K562 (cell line): ENCODE data around the gene NSMCE1. TPM values are rescaled to one million over a fixed set of nuclear protein-coding genes. Genes with fewer than 3 reads are reported as not detected.

ENCODE experiments used
- BRD9 ChIP-seq: fragments of 450-650 bp; IDR thresholded peaks from 2 replicates; pipeline ENCODE4 v1.6.1; 2018; ENCODE audit warnings: low read depth; ENCODE audit not compliant: partially characterized antibody
- CHD2 ChIP-seq: IDR thresholded peaks from 2 replicates; pipeline ENCODE4 v1.6.1; 2011; ENCODE audit warnings: low read depth, low read length
- FOSL1 ChIP-seq: fragments of 200-800 bp; sonication (Bioruptor generic); conservative IDR thresholded peaks from 2 replicates; pipeline ENCODE4 v1.6.1; 2016; ENCODE audit warnings: missing genetic modification characterization, missing compliant biosample characterization
- HDAC6 ChIP-seq: IDR thresholded peaks from 2 replicates; pipeline ENCODE4 v1.6.1; 2012; ENCODE audit warnings: low read depth, mild to moderate bottlenecking, control low read depth, inconsistent platforms, low read length, moderate library complexity
- MYC ChIP-seq, 2 experiments: fragments of 250-450 bp in 1 of 2; sonication (Bioruptor Pico) in 1 of 2; IDR thresholded peaks; 2 replicates each; pipeline versions ENCODE4 v1.5.1 to v1.6.1; 2012 to 2021; ENCODE audit warnings: low read depth in 2 of 2, borderline replicate concordance in 1 of 2, improper control_type of control experiment in 1 of 2, low read length in 1 of 2, mild to moderate bottlenecking in 1 of 2, moderate library complexity in 1 of 2
- RNF2 ChIP-seq: sonication (generic); IDR thresholded peaks from 2 replicates; pipeline ENCODE4 v1.6.1; 2016
- TAL1 ChIP-seq: fragments of 450-650 bp; IDR thresholded peaks from 2 replicates; pipeline ENCODE4 v1.6.1; 2016; ENCODE audit warnings: mild to moderate bottlenecking
- ZBTB1 ChIP-seq: sonication (generic); formaldehyde crosslinking; IDR thresholded peaks from 2 replicates; pipeline ENCODE4 v1.8.1; 2023; ENCODE audit warnings: missing genetic modification reagents, low read depth, mild to moderate bottlenecking, borderline replicate concordance
- ZFP91 ChIP-seq: sonication (generic); formaldehyde crosslinking; IDR thresholded peaks from 2 replicates; pipeline ENCODE4 v1.8.0; 2022; ENCODE audit warnings: mild to moderate bottlenecking, missing genetic modification reagents
- polyA plus RNA-seq, 8 experiments: library from polyadenylated mRNA; depleted of rRNA in 4 of 8; stranded (reverse) in 5 of 8; unstranded in 3 of 8; fragments of >200 nt; fragmentation: Nextera tagmentation in 2 of 8; fragmentation: Illumina TruSeq in 1 of 8; extraction: Ambion mirVana in 2 of 8; extraction: Trizol in 1 of 8; gene quantifications; 2 replicates each; pipeline versions ENCODE4 v1.2.1 to v1.2.3, GENCODE V29; 2011 to 2014; ENCODE audit warnings: inconsistent platforms in 1 of 8, missing spikeins in 1 of 8
- total RNA-seq, 7 experiments: library from RNA; depleted of rRNA in 6 of 7; stranded (reverse); fragments of >200 nt in 6 of 7; fragmentation: Illumina TruSeq in 2 of 7; extraction: Trizol in 2 of 7; gene quantifications; 2 replicates each; pipeline versions ENCODE4 v1.2.1 to v1.2.3, GENCODE V29; 2011 to 2021; ENCODE audit warnings: low replicate concordance in 1 of 7
- TF ChIP-seq, protein P1 (sequence below): sonication (generic); formaldehyde crosslinking; IDR thresholded peaks from 2 replicates; pipeline ENCODE4 v1.9.0; 2022; ENCODE audit warnings: mild to moderate bottlenecking, missing genetic modification reagents
- TF ChIP-seq, protein P2 (sequence below): fragments of 250-450 bp; sonication (Bioruptor Pico); IDR thresholded peaks from 2 replicates; pipeline ENCODE4 v1.4.0; 2020
- TF ChIP-seq, protein P3 (sequence below): fragments of 450-650 bp; IDR thresholded peaks from 2 replicates; pipeline ENCODE4 v1.6.1; 2017; ENCODE audit warnings: mild to moderate bottlenecking, moderate library complexity
- TF ChIP-seq, protein P4 (sequence below): fragments of 450-650 bp; IDR thresholded peaks from 2 replicates; pipeline ENCODE4 v1.6.1; 2016; ENCODE audit warnings: low read depth, mild to moderate bottlenecking, moderate library complexity

NSMCE1 gene
- total and polyA plus RNA-seq, 9 of the 15 experiments (the other 6 are each of a cell fraction or from before 2014, with no cell fraction given): 52.1 to 163 (median 61.5) TPM

DNA sequence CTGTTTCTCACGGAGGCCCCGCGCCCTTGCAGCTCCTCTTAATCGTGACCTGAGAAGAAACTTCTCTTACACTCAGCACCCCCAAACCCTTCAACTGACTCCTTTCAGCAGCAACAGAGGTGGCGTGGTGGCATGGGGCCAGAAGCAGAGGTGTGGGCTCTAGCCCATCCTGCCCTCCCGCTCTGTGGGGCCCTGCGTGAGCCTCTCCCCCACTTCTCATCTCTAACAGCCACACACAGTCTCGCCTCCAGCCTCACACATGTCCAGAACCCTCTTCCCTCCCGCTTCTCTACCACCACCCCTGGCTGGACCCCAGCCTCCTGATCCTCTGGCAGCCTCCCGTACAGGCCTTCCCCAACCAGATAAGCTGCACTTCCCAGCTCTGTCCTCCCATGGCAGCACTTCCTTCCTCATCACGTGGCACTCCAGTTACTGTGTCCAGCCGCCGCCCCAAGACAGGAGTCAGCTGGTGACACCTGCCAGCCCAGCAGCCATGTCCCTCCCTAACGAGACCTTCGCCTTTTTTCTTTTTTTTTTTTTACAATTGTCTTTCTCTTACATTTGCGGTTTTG, 30.5 kb downstream of the NSMCE1 start (continued):
- no peak for TF ChIP-seq ZBTB1 (CRISPR knock-in tag)
- TF ChIP-seq, protein P1, sequence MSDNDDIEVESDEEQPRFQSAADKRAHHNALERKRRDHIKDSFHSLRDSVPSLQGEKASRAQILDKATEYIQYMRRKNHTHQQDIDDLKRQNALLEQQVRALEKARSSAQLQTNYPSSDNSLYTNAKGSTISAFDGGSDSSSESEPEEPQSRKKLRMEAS (CRISPR knock-in tag): 0 out of 2 replicates have a peak, but pooled peaks have one; percentile 28
- no peak for TF ChIP-seq FOSL1 (tag)
- no peak for TF ChIP-seq BRD9
- TF ChIP-seq HDAC6: no peak
- TF ChIP-seq, protein P2, sequence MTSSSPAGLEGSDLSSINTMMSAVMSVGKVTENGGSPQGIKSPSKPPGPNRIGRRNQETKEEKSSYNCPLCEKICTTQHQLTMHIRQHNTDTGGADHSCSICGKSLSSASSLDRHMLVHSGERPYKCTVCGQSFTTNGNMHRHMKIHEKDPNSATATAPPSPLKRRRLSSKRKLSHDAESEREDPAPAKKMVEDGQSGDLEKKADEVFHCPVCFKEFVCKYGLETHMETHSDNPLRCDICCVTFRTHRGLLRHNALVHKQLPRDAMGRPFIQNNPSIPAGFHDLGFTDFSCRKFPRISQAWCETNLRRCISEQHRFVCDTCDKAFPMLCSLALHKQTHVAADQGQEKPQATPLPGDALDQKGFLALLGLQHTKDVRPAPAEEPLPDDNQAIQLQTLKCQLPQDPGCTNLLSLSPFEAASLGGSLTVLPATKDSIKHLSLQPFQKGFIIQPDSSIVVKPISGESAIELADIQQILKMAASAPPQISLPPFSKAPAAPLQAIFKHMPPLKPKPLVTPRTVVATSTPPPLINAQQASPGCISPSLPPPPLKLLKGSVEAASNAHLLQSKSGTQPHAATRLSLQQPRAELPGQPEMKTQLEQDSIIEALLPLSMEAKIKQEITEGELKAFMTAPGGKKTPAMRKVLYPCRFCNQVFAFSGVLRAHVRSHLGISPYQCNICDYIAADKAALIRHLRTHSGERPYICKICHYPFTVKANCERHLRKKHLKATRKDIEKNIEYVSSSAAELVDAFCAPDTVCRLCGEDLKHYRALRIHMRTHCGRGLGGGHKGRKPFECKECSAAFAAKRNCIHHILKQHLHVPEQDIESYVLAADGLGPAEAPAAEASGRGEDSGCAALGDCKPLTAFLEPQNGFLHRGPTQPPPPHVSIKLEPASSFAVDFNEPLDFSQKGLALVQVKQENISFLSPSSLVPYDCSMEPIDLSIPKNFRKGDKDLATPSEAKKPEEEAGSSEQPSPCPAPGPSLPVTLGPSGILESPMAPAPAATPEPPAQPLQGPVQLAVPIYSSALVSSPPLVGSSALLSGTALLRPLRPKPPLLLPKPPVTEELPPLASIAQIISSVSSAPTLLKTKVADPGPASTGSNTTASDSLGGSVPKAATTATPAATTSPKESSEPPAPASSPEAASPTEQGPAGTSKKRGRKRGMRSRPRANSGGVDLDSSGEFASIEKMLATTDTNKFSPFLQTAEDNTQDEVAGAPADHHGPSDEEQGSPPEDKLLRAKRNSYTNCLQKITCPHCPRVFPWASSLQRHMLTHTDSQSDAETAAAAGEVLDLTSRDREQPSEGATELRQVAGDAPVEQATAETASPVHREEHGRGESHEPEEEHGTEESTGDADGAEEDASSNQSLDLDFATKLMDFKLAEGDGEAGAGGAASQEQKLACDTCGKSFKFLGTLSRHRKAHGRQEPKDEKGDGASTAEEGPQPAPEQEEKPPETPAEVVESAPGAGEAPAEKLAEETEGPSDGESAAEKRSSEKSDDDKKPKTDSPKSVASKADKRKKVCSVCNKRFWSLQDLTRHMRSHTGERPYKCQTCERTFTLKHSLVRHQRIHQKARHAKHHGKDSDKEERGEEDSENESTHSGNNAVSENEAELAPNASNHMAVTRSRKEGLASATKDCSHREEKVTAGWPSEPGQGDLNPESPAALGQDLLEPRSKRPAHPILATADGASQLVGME (CRISPR knock-in tag): no peak
- no peak for TF ChIP-seq RNF2
- no peak for TF ChIP-seq CHD2
- no peak for TF ChIP-seq MYC (IDR thresholded peaks at IDR 0.05; ENCODE audit: low read depth, low read length)
- TF ChIP-seq MYC (CRISPR knock-in tag; IDR thresholded peaks at IDR 0.05; ENCODE audit: borderline replicate concordance, low read depth): 0 out of 2 replicates have a peak, but pooled peaks have one; percentile 17
- no peak for TF ChIP-seq TAL1
- TF ChIP-seq, protein P3, sequence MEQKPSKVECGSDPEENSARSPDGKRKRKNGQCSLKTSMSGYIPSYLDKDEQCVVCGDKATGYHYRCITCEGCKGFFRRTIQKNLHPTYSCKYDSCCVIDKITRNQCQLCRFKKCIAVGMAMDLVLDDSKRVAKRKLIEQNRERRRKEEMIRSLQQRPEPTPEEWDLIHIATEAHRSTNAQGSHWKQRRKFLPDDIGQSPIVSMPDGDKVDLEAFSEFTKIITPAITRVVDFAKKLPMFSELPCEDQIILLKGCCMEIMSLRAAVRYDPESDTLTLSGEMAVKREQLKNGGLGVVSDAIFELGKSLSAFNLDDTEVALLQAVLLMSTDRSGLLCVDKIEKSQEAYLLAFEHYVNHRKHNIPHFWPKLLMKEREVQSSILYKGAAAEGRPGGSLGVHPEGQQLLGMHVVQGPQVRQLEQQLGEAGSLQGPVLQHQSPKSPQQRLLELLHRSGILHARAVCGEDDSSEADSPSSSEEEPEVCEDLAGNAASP: no peak
- TF ChIP-seq ZFP91 (CRISPR knock-in tag): no peak
- TF ChIP-seq, protein P4, sequence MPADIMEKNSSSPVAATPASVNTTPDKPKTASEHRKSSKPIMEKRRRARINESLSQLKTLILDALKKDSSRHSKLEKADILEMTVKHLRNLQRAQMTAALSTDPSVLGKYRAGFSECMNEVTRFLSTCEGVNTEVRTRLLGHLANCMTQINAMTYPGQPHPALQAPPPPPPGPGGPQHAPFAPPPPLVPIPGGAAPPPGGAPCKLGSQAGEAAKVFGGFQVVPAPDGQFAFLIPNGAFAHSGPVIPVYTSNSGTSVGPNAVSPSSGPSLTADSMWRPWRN: no peak
